HEK293 (cell line): ENCODE data around the gene ARPIN.

Experiments used
- ELK4 ChIP-seq: IDR thresholded peaks from 2 replicates; pipeline ENCODE4 v1.6.1; 2011; ENCODE audit warnings: mild to moderate bottlenecking, low read depth, low read length, borderline replicate concordance
- HIC1 ChIP-seq: fragments of 450-650 bp; formaldehyde crosslinking; IDR thresholded peaks from 2 replicates; pipeline ENCODE4 v1.5.1; 2016; ENCODE audit warnings: missing biosample characterization, missing genetic modification characterization
- IKZF3 ChIP-seq: fragments of 450-650 bp; IDR thresholded peaks from 2 replicates; pipeline ENCODE4 v1.5.0; 2018; ENCODE audit warnings: missing biosample characterization, mild to moderate bottlenecking, missing genetic modification characterization, moderate library complexity
- KLF7 ChIP-seq: fragments of 450-650 bp; formaldehyde crosslinking; IDR thresholded peaks from 2 replicates; pipeline ENCODE4 v1.5.1; 2016; ENCODE audit warnings: missing biosample characterization, missing genetic modification characterization, borderline replicate concordance
- KLF9 ChIP-seq: fragments of 450-650 bp; formaldehyde crosslinking; IDR thresholded peaks from 2 replicates; pipeline ENCODE4 v1.5.1; 2016; ENCODE audit warnings: missing biosample characterization, missing genetic modification characterization, low read depth
- PATZ1 ChIP-seq: fragments of 450-650 bp; formaldehyde crosslinking; IDR thresholded peaks from 2 replicates; pipeline ENCODE4 v1.5.1; 2016; ENCODE audit warnings: missing biosample characterization, missing genetic modification characterization
- PRDM1 ChIP-seq: fragments of 450-650 bp; formaldehyde crosslinking; IDR thresholded peaks from 2 replicates; pipeline ENCODE4; 2016; ENCODE audit warnings: missing biosample characterization, missing genetic modification characterization
- PRDM10 ChIP-seq: fragments of 450-650 bp; formaldehyde crosslinking; IDR thresholded peaks from 2 replicates; pipeline ENCODE4 v1.5.1; 2016; ENCODE audit warnings: missing biosample characterization, missing genetic modification characterization
- SP7 ChIP-seq: fragments of 450-650 bp; formaldehyde crosslinking; IDR thresholded peaks from 2 replicates; pipeline ENCODE4 v1.5.1; 2016; ENCODE audit warnings: missing biosample characterization, missing genetic modification characterization
- YY2 ChIP-seq: fragments of 450-650 bp; formaldehyde crosslinking; IDR thresholded peaks from 2 replicates; pipeline ENCODE4 v1.5.1; 2016; ENCODE audit warnings: missing biosample characterization, missing genetic modification characterization
- ZBTB17 ChIP-seq: fragments of 450-650 bp; formaldehyde crosslinking; IDR thresholded peaks from 2 replicates; pipeline ENCODE4 v1.5.1; 2016; ENCODE audit warnings: missing biosample characterization, missing genetic modification characterization
- ZNF202 ChIP-seq: fragments of 450-650 bp; formaldehyde crosslinking; IDR thresholded peaks from 2 replicates; pipeline ENCODE4 v1.5.1; 2016; ENCODE audit warnings: missing biosample characterization, missing genetic modification characterization, borderline replicate concordance
- ZNF24 ChIP-seq: fragments of 450-650 bp; formaldehyde crosslinking; IDR thresholded peaks from 2 replicates; pipeline ENCODE4 v1.5.1; 2016; ENCODE audit warnings: missing biosample characterization, missing genetic modification characterization
- ZNF280D ChIP-seq: fragments of 450-650 bp; formaldehyde crosslinking; IDR thresholded peaks from 2 replicates; pipeline ENCODE4 v1.5.1; 2016; ENCODE audit warnings: missing biosample characterization, missing genetic modification characterization
- ZNF292 ChIP-seq: fragments of 450-650 bp; formaldehyde crosslinking; IDR thresholded peaks from 2 replicates; pipeline ENCODE4 v1.5.1; 2016; ENCODE audit warnings: low read depth, missing biosample characterization, missing genetic modification characterization, borderline replicate concordance
- ZNF302 ChIP-seq: fragments of 450-650 bp; formaldehyde crosslinking; IDR thresholded peaks from 2 replicates; pipeline ENCODE4 v1.5.1; 2016; ENCODE audit warnings: missing biosample characterization, missing genetic modification characterization, low read depth
- ZNF324 ChIP-seq: fragments of 450-650 bp; formaldehyde crosslinking; IDR thresholded peaks from 2 replicates; pipeline ENCODE4 v1.5.1; 2016; ENCODE audit warnings: missing biosample characterization, missing genetic modification characterization
- ZNF354C ChIP-seq: fragments of 450-650 bp; formaldehyde crosslinking; IDR thresholded peaks from 2 replicates; pipeline ENCODE4 v1.5.1; 2016; ENCODE audit warnings: missing biosample characterization, missing genetic modification characterization, low read depth, borderline replicate concordance
- ZNF529 ChIP-seq: fragments of 450-650 bp; formaldehyde crosslinking; IDR thresholded peaks from 2 replicates; pipeline ENCODE4 v1.5.1; 2017; ENCODE audit warnings: missing genetic modification characterization, missing biosample characterization; ENCODE audit not compliant: insufficient replicate concordance
- ZNF530 ChIP-seq: fragments of 450-650 bp; formaldehyde crosslinking; IDR thresholded peaks from 2 replicates; pipeline ENCODE4 v1.5.1; 2016; ENCODE audit warnings: low read depth, missing biosample characterization, missing genetic modification characterization
- ZNF544 ChIP-seq: fragments of 450-650 bp; formaldehyde crosslinking; IDR thresholded peaks from 2 replicates; pipeline ENCODE4 v1.5.0; 2017; ENCODE audit warnings: missing biosample characterization, missing genetic modification characterization
- ZNF549 ChIP-seq: fragments of 450-650 bp; IDR thresholded peaks from 2 replicates; pipeline ENCODE4 v1.5.1; 2018; ENCODE audit warnings: missing biosample characterization, missing genetic modification characterization, mild to moderate bottlenecking, inconsistent platforms, moderate library complexity
- ZNF600 ChIP-seq: fragments of 450-650 bp; formaldehyde crosslinking; IDR thresholded peaks from 2 replicates; pipeline ENCODE4 v1.5.1; 2016; ENCODE audit warnings: missing biosample characterization, missing genetic modification characterization
- ZSCAN4 ChIP-seq: fragments of 450-650 bp; formaldehyde crosslinking; IDR thresholded peaks from 2 replicates; pipeline ENCODE4 v1.5.1; 2017; ENCODE audit warnings: missing biosample characterization, missing genetic modification characterization

The ARPIN gene

GRCh38 chr15:89893696-89894447 is 18.9 kb downstream of the ARPIN start, which contains the start of gene AP3S2 (continued):
- TF ChIP-seq IKZF3 (no peak), KLF7 (tag by site-specific recombination) (peak; percentile 76; the same call in 1 of the 2 replicates), HIC1 (tag by site-specific recombination) (peak; percentile 72; the same call in 1 of the 2 replicates), ZNF302 (tag by site-specific recombination) (no peak), ZNF549 (tag by site-specific recombination) (no peak), ZNF292 (no peak), ZNF600 (tag by site-specific recombination) (peak; percentile 100), PRDM1 (tag by site-specific recombination) (no peak), YY2 (peak; percentile 89), ZNF24 (peak; percentile 96), ZNF544 (no peak), ELK4 (no peak), PATZ1 (tag by site-specific recombination) (peak; percentile 69; the same call in 1 of the 2 replicates), ZNF529 (tag by site-specific recombination) (no peak), ZNF530 (tag by site-specific recombination) (no peak), SP7 (peak; percentile 96), ZNF324 (tag by site-specific recombination) (peak; percentile 98), ZBTB17 (tag by site-specific recombination) (peak; percentile 99), ZSCAN4 (tag by site-specific recombination) (peak; percentile 67), ZNF202 (tag by site-specific recombination) (no peak), ZNF354C (tag by site-specific recombination) (no peak), PRDM10 (tag by site-specific recombination) (peak; percentile 76), ZNF280D (tag by site-specific recombination) (0 out of 2 replicates have a peak, but pooled peaks have one; percentile 67), KLF9 (tag by site-specific recombination) (peak; percentile 53; the same call in 1 of the 2 replicates)
